Middle frontal gyrus (tissue), 1 donor: Measurements from ENCODE around the gene RNF213.

ENCODE experiments used
- DNase-seq: peaks from one replicate; pipeline ENCODE4 v3.0.0-alpha.2; 2015; ENCODE audit warnings: low spot score; ENCODE audit errors: extremely low spot score

RNF213 gene

GRCh38 chr17:80414803-80415625 is 154.4 kb downstream of the RNF213 start, which contains the start of gene ENDOV:
Gene ENDOV, plus strand, starts transcription at chr17:80415167. Its CDS starts 28 bp downstream, at chr17:80415195.
- DNase-seq: peak; percentile 91

- no peak for DNase-seq
Observed at GRCh38 chr17:80415626-80416137, 155.0 kb downstream of the RNF213 start.

- DNase-seq: no peak
Observed at GRCh38 chr17:80416260-80416939, 155.7 kb downstream of the RNF213 start.

- DNase-seq: no peak
Observed at GRCh38 chr17:80416940-80417293, 156.3 kb downstream of the RNF213 start.

GRCh38 chr17:80418589-80418988 is 157.9 kb downstream of the RNF213 start:
- DNase-seq: no peak

- DNase-seq: no peak
Observed at GRCh38 chr17:80419255-80419654, 158.6 kb downstream of the RNF213 start.

- no peak for DNase-seq
Observed at GRCh38 chr17:80421381-80422090, 160.9 kb downstream of the RNF213 start.

- no peak for DNase-seq
Observed at GRCh38 chr17:80422276-80422675, 161.6 kb downstream of the RNF213 start.

GRCh38 chr17:80422981-80423380 is 162.3 kb downstream of the RNF213 start:
- no peak for DNase-seq

- no peak for DNase-seq
Observed at GRCh38 chr17:80423536-80424225, 163.0 kb downstream of the RNF213 start.

- no peak for DNase-seq
Observed at GRCh38 chr17:80424261-80424660, 163.6 kb downstream of the RNF213 start.

GRCh38 chr17:80424878-80425765 is 164.5 kb downstream of the RNF213 start:
- no peak for DNase-seq

- DNase-seq: no peak
Observed at GRCh38 chr17:80425835-80426426, 165.3 kb downstream of the RNF213 start.

GRCh38 chr17:80426671-80427326 is 166.1 kb downstream of the RNF213 start:
- peak; percentile 67 for DNase-seq

- DNase-seq: no peak
Observed at GRCh38 chr17:80427366-80428282, 167.0 kb downstream of the RNF213 start.

GRCh38 chr17:80428363-80428762 is 167.7 kb downstream of the RNF213 start:
- no peak for DNase-seq

- no peak for DNase-seq
Observed at GRCh38 chr17:80428796-80429195, 168.1 kb downstream of the RNF213 start.
